LNCAP (cell line): ENCODE measurements around the gene CAPN2.

ENCODE experiments used
- TF ChIP-seq, protein P1 (sequence below): fragments of 450-650 bp; IDR thresholded peaks from 2 replicates; pipeline ENCODE4 v1.5.1; 2017; ENCODE audit warnings: mild to moderate bottlenecking

Gene CAPN2

DNA sequence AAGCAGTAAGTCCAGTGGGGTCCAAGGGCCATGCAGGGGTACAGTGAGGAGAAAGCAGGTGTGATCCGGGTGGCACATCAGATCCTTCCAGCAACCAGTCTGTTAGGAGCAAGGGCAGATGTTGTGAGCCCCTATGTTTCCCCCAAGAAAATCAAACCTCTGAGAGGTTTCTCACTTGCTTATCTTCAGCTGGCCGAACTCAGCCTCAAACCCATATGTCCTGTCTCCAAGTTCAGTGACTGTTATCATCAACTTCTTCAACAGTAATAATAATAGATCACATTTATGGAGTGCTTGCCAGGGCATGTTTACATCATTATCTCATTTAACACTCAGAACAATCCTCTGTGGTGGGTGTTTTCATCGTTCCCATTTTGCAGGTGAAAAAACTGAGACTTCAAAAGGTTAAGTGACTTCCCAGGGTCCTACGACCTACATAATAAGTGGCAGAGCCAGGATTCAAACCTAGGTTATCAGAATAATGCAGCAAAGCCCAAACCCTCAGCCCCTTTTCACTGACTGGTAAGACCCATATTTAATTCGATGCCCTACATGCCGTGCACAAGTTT lies 3.3 kb downstream of the CAPN2 start:
- TF ChIP-seq, protein P1, sequence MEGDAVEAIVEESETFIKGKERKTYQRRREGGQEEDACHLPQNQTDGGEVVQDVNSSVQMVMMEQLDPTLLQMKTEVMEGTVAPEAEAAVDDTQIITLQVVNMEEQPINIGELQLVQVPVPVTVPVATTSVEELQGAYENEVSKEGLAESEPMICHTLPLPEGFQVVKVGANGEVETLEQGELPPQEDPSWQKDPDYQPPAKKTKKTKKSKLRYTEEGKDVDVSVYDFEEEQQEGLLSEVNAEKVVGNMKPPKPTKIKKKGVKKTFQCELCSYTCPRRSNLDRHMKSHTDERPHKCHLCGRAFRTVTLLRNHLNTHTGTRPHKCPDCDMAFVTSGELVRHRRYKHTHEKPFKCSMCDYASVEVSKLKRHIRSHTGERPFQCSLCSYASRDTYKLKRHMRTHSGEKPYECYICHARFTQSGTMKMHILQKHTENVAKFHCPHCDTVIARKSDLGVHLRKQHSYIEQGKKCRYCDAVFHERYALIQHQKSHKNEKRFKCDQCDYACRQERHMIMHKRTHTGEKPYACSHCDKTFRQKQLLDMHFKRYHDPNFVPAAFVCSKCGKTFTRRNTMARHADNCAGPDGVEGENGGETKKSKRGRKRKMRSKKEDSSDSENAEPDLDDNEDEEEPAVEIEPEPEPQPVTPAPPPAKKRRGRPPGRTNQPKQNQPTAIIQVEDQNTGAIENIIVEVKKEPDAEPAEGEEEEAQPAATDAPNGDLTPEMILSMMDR: no peak

DNA sequence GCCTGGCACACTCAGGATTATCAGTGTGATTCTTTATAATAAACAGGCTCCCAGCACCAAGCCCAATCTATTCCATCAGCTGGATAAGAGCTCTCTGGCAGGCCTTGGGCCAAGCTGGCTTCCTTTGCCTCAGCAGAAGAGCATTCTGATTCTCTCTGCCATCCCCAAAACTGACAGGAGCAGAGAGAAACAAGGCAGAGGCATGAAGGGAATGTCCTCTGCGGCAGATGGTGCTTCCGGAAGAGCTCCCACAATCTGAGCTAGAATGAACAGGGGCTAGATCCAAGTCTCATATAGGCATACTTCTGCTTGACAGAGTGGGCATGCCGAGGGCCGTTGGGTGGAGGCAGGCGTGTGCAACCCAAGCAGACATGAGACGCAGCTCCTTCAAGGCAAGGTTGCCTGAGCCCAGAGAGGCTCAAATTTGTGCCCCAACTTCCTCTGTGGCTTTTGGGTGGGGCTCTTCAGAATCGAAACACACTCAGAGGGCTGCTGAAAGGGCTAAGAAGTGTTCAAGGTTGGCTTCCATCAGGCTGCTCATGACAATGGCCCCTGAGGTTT lies 4.0 kb downstream of the CAPN2 start:
- TF ChIP-seq, protein P1: no peak

DNA sequence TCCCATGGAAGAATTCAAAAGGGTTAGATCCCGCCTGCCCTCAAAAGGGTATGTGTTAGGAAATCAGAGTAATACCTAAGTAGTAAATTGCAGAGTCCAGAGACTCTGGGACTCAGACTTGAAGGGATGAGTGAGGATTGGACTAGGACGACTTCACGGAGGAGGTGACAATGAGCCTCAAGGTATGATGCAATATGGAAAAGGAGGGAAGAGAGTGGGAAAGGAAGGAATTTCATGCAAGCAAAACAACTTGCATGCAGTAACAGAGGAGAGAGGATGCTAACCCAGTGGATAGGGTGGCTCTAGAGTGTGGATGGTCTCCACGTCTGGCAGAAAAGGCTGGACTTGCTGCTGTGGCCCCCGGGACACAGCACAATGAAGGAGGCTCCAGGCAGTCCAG lies 4.8 kb downstream of the CAPN2 start:
- TF ChIP-seq, protein P1: no peak

GRCh38 chr1:223717695-223718363 lies 5.5 kb downstream of the CAPN2 start:
- TF ChIP-seq, protein P1: no peak

DNA sequence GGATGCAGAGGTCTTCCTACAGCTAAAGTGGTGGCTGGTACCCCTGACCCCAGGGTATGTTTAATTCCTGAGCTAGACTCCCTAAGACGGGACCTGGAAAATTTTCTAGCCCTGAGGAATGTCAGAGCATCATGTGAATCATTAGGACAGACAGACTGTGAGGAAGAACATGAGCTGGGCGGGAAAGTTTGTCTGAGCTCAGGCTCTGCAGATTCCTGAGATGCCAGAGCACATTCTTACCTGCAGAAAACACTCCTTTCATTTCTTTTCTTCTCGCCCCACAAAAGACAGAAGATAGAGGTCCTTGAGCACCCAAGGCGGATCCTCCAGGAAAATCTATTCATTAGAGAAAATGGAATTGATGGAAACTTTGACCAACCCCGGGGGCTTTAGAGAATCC lies 6.5 kb downstream of the CAPN2 start:
- TF ChIP-seq, protein P1: no peak

DNA sequence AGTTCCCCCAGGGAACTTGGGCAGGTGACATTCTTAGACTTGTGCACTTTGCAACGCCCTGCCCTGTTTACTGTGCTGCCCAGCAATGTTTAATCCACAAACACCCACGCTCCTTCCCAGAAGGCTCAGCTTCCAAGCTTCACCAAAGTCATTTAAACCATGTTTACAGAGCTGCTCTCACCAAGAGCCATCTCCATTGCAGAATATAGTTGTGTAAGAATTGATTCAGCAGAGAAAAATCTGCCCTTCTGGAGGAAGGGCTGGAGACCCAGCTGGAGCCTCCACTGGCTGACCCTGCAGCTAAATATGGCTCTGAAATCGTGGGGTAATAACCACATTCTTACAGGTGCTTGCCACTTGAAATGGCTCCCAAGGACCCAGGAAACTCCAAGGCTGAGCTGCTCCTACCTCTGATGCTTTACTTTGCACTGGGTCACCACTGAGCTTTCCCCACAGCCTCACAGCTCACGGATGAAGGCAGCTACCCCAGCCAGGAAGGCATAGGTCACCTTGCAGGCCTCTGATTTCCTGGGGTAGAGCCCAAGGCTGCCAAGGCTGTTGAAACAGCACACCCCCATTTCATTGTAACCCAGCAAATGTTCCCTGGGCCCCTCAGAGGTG lies 8.7 kb downstream of the CAPN2 start:
- TF ChIP-seq, protein P1: no peak

- TF ChIP-seq, protein P1: no peak
These were observed 9.6 kb downstream of the CAPN2 start for GRCh38 chr1:223721658-223722607.
